GM12875 (cell line): ENCODE results near the gene NIPAL3.

ENCODE experiments used
- H3K4me3 ChIP-seq: one replicate; pipeline ENCODE4 v1.5.1; 2011; ENCODE audit warnings: low read depth, low read length, control low read depth
- TF ChIP-seq, protein P1 (sequence below): IDR thresholded peaks from 2 replicates; pipeline ENCODE4 v1.5.1; 2011; ENCODE audit warnings: low read depth, mild to moderate bottlenecking, control low read depth, inconsistent platforms, low read length, moderate library complexity, borderline replicate concordance; ENCODE audit not compliant: insufficient read depth

The NIPAL3 gene

DNA sequence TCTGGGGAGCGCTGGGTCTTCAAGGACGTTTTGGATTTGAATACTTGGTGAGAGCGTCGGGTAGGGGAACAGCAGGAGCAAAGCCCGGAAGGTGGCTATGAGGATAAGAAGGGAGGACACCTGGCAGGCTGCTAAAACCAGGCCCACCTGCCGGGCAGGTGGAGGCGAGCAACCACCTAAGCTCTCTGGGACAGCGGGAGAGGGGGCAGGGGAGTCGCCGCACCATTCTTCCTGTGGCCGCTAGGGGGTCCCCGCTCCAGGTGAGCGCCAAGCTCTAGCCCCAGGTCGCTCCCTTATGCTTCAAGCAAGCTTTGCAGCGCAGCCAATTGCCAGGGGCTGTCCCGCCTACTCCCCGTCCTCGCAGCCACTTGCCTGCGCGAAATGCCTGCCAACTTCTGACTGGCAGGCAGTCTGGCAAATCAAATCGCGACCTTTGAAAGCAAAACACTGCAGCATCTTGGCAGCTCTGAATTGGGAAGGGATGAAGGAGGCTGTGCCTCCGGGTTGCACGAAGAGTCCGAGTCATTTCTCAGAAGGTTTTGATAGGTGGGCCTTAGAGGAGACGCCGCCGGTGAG is at the start of gene NIPAL3:
Gene NIPAL3 (plus strand): TSS at position 469 of the 576 bp plus-strand sequence. CDS start 3,746 bp downstream, outside the sequence.
- TF ChIP-seq, protein P1, sequence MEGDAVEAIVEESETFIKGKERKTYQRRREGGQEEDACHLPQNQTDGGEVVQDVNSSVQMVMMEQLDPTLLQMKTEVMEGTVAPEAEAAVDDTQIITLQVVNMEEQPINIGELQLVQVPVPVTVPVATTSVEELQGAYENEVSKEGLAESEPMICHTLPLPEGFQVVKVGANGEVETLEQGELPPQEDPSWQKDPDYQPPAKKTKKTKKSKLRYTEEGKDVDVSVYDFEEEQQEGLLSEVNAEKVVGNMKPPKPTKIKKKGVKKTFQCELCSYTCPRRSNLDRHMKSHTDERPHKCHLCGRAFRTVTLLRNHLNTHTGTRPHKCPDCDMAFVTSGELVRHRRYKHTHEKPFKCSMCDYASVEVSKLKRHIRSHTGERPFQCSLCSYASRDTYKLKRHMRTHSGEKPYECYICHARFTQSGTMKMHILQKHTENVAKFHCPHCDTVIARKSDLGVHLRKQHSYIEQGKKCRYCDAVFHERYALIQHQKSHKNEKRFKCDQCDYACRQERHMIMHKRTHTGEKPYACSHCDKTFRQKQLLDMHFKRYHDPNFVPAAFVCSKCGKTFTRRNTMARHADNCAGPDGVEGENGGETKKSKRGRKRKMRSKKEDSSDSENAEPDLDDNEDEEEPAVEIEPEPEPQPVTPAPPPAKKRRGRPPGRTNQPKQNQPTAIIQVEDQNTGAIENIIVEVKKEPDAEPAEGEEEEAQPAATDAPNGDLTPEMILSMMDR, result peak; percentile 97

DNA sequence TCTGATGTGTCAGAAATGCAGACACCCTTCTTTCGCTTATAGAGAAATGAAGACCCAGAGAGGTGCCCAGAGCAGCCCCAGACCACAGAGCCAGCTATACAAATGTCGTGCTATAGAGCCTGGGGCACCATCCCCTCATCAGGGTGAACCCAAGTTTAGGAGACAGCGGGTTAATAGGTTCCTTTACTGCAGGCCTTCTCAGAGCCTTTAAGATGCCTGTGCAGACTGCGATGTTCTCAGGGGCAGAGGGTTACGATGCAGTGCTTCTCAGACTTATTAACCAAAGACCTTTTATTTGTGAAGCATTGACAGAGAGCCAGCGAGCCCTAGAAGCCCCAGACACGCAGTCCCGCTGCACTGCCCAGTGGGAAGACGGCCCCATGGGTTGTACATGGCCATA is 48.9 kb upstream of the NIPAL3 start:
- TF ChIP-seq, protein P1, result no peak
- H3K4me3 ChIP-seq, result no peak overlapping the region

More for the DNA sequence above, at the start of gene NIPAL3:
- H3K4me3 ChIP-seq, result peak within 1 kb of the TSS; percentile 76

DNA sequence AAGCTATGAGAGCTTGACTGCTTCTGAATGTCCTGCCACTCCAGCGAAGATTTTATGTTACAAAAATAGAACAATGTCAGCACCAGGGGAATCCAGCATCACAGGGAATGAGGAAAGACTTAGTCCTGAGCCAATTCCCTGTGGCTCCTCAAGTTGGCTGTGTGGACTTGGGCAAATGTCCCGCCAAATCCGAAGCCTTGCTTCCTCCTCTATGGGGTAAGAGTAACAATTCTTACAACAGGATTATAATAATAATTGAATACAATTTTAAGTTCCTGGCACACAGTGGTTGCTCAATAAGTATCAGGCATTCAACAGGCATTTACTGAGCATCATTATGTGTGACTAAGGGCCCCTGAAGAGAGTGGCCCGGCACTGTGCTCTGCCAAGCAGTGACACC is 46.4 kb upstream of the NIPAL3 start:
- TF ChIP-seq, protein P1, result no peak
- no peak overlapping the region for H3K4me3 ChIP-seq

DNA sequence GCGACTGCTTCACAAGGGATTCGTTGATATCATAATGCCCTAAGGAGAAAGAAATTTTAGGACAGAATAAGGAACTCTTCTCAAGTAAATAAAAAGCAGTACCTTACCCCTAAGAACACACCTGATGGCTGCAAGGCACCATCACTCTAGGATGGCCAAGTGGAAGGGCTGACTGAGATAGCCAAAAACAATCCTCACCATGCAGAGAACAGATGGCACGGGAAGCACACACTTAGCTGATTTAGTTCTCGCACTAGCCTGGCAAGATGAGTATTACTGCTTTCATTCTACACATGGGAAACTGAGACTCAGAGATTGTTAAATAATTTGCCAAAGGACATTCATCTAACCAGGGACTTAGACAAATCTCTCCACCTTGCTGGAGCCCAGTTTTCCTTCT is 45.8 kb upstream of the NIPAL3 start:
- H3K4me3 ChIP-seq, result no peak overlapping the region
- TF ChIP-seq, protein P1, result no peak

DNA sequence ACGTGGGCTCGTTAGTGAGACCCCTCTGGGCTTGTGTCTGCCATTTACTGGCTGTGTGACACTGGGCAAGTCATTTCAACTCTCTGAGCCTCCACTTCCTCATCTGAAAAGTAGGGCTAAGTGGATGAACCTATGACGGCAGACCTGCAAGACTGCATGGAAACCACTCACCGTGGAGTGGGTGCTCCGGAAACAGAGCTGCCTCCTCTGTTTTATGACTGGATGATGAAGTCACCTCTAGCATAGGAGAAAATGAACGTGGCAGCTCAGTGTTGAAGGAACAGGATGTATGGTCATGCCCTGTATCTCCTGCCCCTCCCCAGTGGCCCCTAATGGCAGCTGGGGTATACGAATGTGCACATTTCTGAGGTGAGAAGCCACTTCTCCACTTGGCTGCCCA is 42.6 kb upstream of the NIPAL3 start:
- H3K4me3 ChIP-seq, result no peak overlapping the region
- TF ChIP-seq, protein P1, result no peak

DNA sequence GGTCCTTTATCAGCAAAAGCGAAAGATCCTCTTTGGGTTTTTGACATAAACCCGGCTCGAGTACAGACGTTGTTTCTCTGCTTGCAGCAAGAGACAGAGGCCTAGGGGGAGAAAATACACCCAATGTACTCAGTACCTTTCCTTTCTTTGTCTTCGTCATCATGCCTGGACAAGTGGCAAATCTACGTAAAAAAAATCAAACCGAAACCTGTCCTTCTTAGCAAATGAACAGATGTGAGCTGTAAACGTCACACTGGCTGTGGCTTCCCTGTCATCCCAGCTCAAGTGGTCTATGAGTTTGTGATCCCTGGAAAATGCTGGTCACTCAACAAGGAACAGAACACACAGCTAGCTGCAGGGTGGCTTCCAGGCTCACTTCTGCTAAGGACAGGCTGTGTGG is 41.9 kb upstream of the NIPAL3 start:
- TF ChIP-seq, protein P1, result no peak
- H3K4me3 ChIP-seq, result no peak overlapping the region

DNA sequence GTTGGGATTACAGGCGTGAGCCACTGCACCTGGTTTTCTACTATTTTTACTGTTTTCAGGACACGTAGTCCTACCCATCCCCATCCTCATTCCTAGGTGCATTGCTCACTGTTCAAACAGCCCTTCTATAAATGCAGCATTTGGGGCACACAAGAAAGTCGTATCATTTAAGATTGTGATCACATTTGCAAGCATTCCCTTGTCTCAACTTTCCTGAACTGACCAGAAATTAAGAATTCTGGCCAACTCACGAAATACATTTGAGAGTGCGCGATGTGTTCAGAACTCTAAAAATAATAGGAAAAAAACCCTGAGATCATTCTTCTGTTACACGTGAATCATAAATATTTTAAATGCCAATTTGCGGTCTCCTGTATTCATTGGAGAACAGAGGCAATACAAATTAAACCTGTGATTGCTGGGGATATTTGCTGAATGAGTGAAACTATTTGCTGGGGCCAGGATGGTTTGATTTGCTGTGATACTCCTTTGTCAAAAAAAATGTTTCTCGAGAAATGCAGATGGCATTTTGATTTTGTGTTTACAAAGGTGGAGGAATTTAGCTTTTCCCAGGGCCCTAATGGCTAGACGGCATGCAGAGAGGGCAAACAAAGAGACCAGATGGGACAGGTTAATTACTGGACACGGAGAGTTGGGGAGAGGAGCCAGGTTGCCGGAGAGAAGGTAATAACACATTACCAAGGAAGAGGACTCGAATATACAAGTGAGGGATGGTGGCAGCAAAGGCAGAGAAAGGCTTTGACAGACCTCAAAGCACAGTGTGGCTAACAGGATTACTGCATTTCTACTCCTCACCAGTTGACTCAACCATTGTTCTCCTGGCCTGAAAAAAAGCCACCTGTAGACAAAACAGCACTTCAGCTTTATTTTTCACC is 40.5 kb upstream of the NIPAL3 start:
- TF ChIP-seq, protein P1, result no peak
- H3K4me3 ChIP-seq, result no peak overlapping the region
